Measurements from ENCODE around the gene CDH15.

CDH15 gene

GRCh38 chr16:89221604-89222003, 50.1 kb downstream of the CDH15 start:
- in situ Hi-C loops (cut with HindIII; ENCODE audit: low pct_ligation_motif_present, low sequenced_read_pairs): no loop called here
- Histone ChIP-seq H3K27ac (no peak overlapping the region), H3K4me3 (ENCODE audit: low read depth, low read length) (no peak overlapping the region), H3K27me3 (replicated peaks) (no peaks in the 10 kb centered on the region), H3K36me3 (replicated peaks) (peaks cover 60% of the 10 kb centered on the region)
- no peak for TF ChIP-seq CTCF (IDR thresholded peaks at IDR 0.05; ENCODE audit: low read depth, low read length, missing control alignments)
- DNase-seq: no peak

GRCh38 chr16:89222931-89223330, 51.4 kb downstream of the CDH15 start:
- TF ChIP-seq CTCF (IDR thresholded peaks at IDR 0.05; ENCODE audit: low read depth, low read length, missing control alignments): no peak
- no peaks in the 10 kb centered on the region for H3K27me3 ChIP-seq (replicated peaks)
- in situ Hi-C loops (cut with HindIII; ENCODE audit: low pct_ligation_motif_present, low sequenced_read_pairs): no loop called here
- H3K27ac ChIP-seq: no peak overlapping the region
- no peak for DNase-seq
- no peak overlapping the region for H3K4me3 ChIP-seq (ENCODE audit: low read depth, low read length)
- peaks cover 73% of the 10 kb centered on the region for H3K36me3 ChIP-seq (replicated peaks)

- TF ChIP-seq CTCF (IDR thresholded peaks at IDR 0.05; ENCODE audit: low read depth, low read length, missing control alignments): no peak
- in situ Hi-C loops (cut with HindIII; ENCODE audit: low pct_ligation_motif_present, low sequenced_read_pairs): no loop called here
- Histone ChIP-seq H3K27me3 (replicated peaks) (no peaks in the 10 kb centered on the region), H3K36me3 (replicated peaks) (peaks cover 83% of the 10 kb centered on the region), H3K27ac (no peak overlapping the region), H3K4me3 (ENCODE audit: low read depth, low read length) (no peak overlapping the region)
- no peak for DNase-seq
Observed at GRCh38 chr16:89224665-89225064, 53.1 kb downstream of the CDH15 start.

GRCh38 chr16:89230255-89230654, 58.7 kb downstream of the CDH15 start:
- Histone ChIP-seq H3K4me3 (ENCODE audit: low read depth, low read length) (no peak overlapping the region), H3K27me3 (replicated peaks) (no peaks in the 10 kb centered on the region), H3K27ac (no peak overlapping the region), H3K36me3 (replicated peaks) (peaks cover 77% of the 10 kb centered on the region)
- TF ChIP-seq CTCF (IDR thresholded peaks at IDR 0.05; ENCODE audit: low read depth, low read length, missing control alignments): no peak
- DNase-seq: no peak
- in situ Hi-C loops (cut with HindIII; ENCODE audit: low pct_ligation_motif_present, low sequenced_read_pairs): no loop called here

GRCh38 chr16:89232107-89232506, 60.6 kb downstream of the CDH15 start:
- no peaks in the 10 kb centered on the region for H3K27me3 ChIP-seq (replicated peaks)
- DNase-seq: no peak
- in situ Hi-C loops (cut with HindIII; ENCODE audit: low pct_ligation_motif_present, low sequenced_read_pairs): no loop called here
- no peak overlapping the region for H3K27ac ChIP-seq
- no peak for TF ChIP-seq CTCF (IDR thresholded peaks at IDR 0.05; ENCODE audit: low read depth, low read length, missing control alignments)
- no peak overlapping the region for H3K4me3 ChIP-seq (ENCODE audit: low read depth, low read length)
- peaks cover 60% of the 10 kb centered on the region for H3K36me3 ChIP-seq (replicated peaks)

GRCh38 chr16:89233678-89234490, 62.3 kb downstream of the CDH15 start:
- no peak for TF ChIP-seq CTCF (IDR thresholded peaks at IDR 0.05; ENCODE audit: low read depth, low read length, missing control alignments)
- in situ Hi-C loops (cut with HindIII; ENCODE audit: low pct_ligation_motif_present, low sequenced_read_pairs): no loop called here
- H3K36me3 ChIP-seq (replicated peaks): peaks cover 42% of the 10 kb centered on the region

More at GRCh38 chr16:89233678-89234490, 62.3 kb downstream of the CDH15 start:
- DNase-seq: no peak
- Histone ChIP-seq H3K27me3 (replicated peaks) (no peaks in the 10 kb centered on the region), H3K4me3 (ENCODE audit: low read depth, low read length) (no peak overlapping the region), H3K27ac (no peak overlapping the region)
